GM18508 (cell line): ENCODE data around the gene FANCC.
"Not testable (repeated sequence)": the region's sequence is repeated elsewhere in the genome, so short reads cannot be mapped to it uniquely, and the experiment has no call there.

Experiments used
- ATAC-seq: cut with Tn5 transposase; IDR thresholded peaks from one replicate; pipeline ENCODE4 v1.9.1; 2021; ENCODE audit warnings: moderate number of reproducible peaks; ENCODE audit not compliant: insufficient read depth, unreplicated experiment

FANCC gene

DNA sequence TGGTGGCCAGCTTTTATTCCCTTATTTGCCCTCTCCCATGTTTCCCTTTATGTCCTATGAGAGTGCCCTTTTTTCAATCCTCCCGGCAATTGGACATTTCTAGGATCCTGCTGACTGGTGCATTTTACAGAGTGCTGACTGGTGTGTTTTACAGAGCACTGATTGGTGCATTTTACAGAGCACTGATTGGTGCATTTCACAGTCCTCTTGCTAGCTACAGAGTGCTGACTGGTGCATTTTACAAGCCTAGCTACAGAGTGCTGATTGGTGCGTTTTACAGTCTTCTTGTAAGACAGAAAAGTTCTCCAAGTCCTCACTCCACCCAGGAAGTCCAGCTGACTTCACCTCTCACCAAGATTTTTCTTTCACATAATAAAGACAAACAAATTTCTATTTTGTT lies 15.4 kb upstream of the FANCC start:
- ATAC-seq, result no peak

DNA sequence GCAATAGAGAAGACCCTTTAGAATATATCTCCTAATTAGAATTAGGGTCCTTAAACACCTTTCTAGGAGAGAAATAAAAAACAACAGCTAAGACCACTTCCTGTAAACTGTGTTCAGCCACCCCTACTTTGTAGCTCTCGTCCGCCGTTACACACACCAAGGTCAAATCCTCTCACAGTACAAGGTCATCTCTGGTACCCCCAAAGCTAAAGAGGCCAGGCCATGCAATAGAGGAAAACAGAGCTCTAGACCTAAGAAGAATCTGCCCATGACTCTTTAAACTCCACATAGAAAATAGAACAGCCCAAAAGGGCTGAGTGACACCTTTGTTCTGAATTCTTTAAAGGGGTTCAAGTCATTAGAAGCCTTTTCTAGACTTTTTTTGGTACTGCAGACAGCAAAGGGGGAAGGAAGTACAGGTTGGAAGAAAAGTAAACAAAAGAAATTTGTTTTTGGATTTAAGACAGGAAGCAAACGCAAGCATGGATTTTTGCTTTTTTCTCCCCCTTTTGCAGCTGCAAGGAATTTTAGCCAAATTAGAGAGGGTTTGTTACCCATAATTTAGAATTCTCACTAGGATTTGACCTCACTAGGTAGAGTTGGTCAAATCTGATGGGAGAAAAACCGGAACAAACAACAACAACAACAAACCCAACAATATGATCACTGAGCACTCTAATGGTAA lies 13.4 kb upstream of the FANCC start:
- no peak for ATAC-seq

DNA sequence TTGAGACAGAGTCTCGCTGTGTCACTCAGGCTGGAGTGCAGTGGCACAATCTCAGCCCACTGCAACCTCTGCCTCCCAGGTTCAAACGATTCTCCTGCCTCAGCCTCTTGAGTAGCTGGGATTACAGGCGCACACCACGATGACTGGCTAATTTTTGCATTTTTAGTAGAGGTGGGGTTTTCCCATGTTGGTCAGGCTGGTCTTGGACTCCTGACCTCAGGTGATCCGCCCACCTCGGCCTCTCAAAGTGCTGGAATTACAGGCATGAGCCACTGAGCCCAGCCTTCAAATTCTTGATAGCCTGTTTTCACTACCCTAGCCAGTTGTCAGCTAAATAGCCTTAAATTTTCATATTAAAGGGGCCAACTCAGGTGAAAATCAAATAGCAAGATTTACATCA lies 11.6 kb upstream of the FANCC start:
- ATAC-seq, result not testable (repeated sequence)

DNA sequence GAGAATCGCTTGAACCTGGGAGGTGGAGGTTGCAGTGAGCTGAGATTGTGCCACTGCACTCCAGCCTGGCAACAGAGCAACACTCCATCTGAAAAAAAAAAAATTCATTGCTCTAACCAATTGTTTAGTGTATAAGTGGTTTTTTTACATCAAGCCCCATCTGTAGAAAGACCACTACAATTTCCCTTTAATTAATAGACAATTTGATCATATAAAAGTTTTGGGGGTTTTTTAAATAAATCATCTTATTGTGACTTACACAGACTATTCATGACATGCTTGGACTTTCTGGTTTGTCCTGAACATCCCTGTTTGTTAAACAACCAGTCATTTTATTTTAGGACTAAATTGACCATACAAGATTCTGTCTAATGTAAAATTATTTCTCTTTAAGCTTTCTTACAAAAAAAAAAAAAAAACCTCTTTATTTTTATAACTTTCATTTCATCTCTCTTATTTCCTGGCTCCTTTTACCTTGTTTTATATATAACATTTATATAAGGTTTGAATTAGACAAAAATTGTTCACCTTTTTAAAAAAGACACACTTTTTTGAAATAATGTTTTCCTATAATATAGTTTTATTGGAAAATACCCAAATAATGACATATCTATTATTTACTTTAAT lies 9.8 kb upstream of the FANCC start:
- ATAC-seq, result no peak

- ATAC-seq, result no peak
These were observed 7.7 kb upstream of the FANCC start for GRCh38 chr9:95325221-95325620.

DNA sequence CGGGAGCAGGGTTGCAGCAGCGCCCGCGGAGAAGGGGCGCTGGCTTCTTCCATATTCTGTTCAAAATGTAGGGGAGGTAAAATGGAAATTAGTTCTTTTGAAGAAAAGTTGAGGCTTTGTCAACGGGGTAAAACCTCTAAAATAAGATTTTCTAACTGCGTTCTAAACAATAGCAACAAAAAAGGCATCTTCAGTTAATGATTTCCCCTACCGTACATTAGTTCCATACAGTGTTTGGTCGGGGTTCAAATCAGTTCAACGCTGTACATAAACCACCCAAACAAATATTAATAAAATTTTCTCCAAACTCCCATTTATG lies 343 bp upstream of the FANCC start:
- ATAC-seq, result no peak

DNA sequence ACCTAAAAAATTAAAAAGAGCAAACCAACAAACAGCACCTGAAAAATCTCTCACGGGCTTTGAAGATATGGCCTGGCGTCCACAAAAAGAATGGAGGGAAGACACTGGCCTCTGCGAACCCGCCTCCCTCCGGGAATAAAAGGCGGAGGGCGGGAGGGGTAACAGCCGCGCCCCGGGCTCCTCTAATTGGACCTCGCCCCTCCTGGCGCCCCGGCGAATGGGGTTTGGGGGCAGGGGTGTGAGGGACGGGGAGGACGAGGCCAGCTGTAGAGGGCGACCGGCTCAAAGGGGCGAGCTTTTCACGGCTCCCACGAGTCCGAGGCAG lies 753 bp downstream of the FANCC start:
- no peak for ATAC-seq

- ATAC-seq, result no peak
These were observed 1.2 kb downstream of the FANCC start for GRCh38 chr9:95316274-95316673.

- no peak for ATAC-seq
These were observed 2.3 kb downstream of the FANCC start for GRCh38 chr9:95315108-95315746.

DNA sequence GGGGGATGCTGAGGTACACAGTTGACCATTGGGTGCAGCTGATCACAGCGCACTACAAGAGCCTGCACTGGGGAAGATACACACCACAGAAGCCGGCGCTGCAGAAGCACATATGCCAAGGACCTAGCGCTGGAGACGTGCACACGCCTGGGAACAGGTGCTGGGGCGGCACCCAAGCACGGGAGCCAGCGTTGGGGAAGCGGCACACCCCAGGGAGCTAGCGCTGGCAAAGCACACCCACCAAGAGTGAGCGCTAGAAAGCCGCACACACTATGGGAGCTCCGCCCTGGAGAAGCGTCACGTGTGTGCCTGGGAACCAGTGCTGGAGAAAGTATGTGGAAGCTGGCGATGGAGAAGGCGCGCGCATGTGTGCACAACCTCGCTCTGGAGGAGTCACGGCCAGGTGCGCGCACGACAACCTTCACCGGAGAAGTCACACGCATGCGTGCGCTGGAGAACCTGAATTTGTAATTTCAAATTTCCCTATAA lies 4.5 kb downstream of the FANCC start:
- no peak for ATAC-seq

DNA sequence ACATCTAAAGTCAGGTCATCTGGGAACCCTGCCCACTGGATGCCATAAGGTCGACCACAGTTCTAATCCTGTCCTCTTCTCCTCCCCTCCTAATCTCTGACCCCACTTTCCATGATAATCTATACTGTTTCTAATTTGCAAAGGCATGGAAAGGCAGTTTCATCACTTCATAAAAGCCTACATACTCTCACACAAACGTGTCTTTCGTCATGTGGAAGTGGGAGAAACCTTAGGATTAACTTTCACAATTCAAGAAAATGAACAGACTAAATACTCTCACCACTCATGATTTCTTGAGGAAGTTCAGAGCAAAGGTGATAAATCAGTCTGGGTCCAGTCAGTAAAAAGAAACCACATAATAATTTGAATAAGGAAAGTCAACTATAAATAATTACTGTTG lies 5.5 kb downstream of the FANCC start:
- ATAC-seq, result no peak

- no peak for ATAC-seq
These were observed 10.0 kb downstream of the FANCC start for GRCh38 chr9:95307538-95307937.

GRCh38 chr9:95306819-95307218 lies 10.7 kb downstream of the FANCC start:
- ATAC-seq, result no peak

DNA sequence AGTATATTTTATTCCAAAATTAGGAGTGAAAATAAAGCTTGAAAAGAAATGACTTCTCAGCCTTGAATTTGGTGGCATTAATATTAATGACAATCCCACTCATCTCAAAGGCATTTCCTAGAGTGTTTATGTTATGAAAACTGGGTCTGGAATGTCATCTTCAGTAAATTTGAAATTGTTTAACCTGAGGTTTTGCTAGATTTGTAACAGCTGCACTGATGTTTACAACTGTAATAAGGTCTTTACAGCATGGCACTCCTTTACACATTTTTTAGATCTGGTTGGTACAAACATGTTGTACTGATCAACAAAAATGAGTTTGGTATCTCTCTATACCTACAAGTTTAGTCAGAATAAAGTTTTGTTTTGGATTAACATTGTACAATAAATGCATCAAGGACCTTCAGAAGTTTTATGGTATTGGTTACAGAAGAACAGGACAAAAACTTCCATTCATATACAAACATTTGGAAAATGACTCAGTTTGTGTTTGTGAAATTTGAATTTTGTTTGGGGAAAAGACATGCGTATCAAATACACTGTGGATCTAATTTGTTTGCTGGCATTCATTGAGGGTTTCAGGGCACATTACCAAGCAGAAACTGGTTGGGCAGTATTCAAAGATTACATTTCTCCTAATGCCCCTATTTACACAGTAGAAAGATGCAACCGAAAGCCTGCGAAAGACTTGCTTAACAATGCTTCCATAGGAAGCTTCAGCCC lies 11.6 kb downstream of the FANCC start:
- no peak for ATAC-seq

GRCh38 chr9:95302479-95302878 lies 15.0 kb downstream of the FANCC start:
- no peak for ATAC-seq

- no peak for ATAC-seq
These were observed 19.7 kb downstream of the FANCC start for GRCh38 chr9:95297760-95298159.

DNA sequence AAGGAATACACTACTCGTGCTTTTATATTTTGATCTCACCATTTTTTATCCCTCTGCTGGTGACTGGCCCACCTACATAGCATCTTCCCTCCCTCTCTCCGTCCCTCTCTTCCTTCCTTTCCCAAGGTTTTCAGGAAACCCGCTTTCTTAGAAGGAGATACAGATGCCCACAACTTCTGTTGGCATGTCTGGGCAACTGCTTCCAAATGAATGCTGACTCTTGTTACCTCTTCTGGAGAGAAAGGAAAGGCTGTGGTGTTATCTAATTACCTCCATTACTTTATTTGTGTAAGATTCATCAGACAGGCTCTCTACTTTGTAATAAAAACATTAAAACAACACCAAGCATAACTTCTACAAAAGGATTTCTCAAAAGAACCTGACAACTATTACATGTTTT lies 20.2 kb downstream of the FANCC start:
- ATAC-seq, result no peak

- ATAC-seq, result no peak
These were observed 20.7 kb downstream of the FANCC start for GRCh38 chr9:95296761-95297160.

GRCh38 chr9:95293296-95293695 lies 24.2 kb downstream of the FANCC start:
- ATAC-seq, result not testable (repeated sequence)

- ATAC-seq, result no peak
These were observed 25.3 kb downstream of the FANCC start for GRCh38 chr9:95292226-95292625.

DNA sequence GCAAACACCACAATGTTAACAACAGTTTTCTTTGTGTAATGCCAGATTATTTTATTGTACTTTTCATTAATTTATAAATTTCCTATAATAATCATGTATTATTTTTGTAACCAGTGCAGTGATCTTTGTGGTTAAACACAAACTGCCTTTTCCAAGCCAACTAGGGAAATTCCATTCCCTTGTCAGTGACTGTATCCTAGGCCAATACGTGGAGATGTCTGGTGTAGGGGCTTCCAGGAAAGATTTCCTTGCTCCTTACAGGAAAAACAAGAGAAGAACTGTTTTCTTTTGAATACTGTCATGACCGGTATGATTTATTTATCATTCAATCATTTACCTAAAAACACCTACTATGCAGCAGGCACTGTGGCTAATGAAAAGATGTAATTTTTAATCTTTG lies 31.4 kb downstream of the FANCC start:
- ATAC-seq, result no peak
